Memory B cell (primary cell): ENCODE measurements around the gene PCP2.

Source experiments
- ATAC-seq: fragments of 150-1000 bp; cut with Tn5 transposase; 2 replicates; pipeline ENCODE4 v1.10.0; 2021; ENCODE audit warnings: low read depth, mild to moderate bottlenecking, moderate library complexity
- DNase-seq, 2 donors: peaks; one replicate each; pipeline ENCODE4 v3.0.0; 2022; ENCODE audit warnings: low spot score in 2 of 2
- H3K27ac Mint-ChIP-seq: one replicate; pipeline ENCODE4 v1.8.0; 2022; ENCODE audit warnings: mild to moderate bottlenecking, moderate library complexity, mixed read lengths
- H3K27me3 Mint-ChIP-seq: one replicate; pipeline ENCODE4 v1.8.0; 2022; ENCODE audit warnings: mixed read lengths
- H3K36me3 Mint-ChIP-seq: one replicate; pipeline ENCODE4 v1.8.0; 2022; ENCODE audit warnings: mild to moderate bottlenecking, mixed read lengths
- H3K4me1 Mint-ChIP-seq: one replicate; pipeline ENCODE4 v1.8.0; 2022; ENCODE audit warnings: mixed read lengths
- H3K4me3 Mint-ChIP-seq: one replicate; pipeline ENCODE4 v1.8.0; 2022; ENCODE audit warnings: mild to moderate bottlenecking, moderate library complexity, mixed read lengths
- H3K9me3 Mint-ChIP-seq: one replicate; pipeline ENCODE4 v1.8.0; 2022; ENCODE audit warnings: mixed read lengths

Gene PCP2

DNA sequence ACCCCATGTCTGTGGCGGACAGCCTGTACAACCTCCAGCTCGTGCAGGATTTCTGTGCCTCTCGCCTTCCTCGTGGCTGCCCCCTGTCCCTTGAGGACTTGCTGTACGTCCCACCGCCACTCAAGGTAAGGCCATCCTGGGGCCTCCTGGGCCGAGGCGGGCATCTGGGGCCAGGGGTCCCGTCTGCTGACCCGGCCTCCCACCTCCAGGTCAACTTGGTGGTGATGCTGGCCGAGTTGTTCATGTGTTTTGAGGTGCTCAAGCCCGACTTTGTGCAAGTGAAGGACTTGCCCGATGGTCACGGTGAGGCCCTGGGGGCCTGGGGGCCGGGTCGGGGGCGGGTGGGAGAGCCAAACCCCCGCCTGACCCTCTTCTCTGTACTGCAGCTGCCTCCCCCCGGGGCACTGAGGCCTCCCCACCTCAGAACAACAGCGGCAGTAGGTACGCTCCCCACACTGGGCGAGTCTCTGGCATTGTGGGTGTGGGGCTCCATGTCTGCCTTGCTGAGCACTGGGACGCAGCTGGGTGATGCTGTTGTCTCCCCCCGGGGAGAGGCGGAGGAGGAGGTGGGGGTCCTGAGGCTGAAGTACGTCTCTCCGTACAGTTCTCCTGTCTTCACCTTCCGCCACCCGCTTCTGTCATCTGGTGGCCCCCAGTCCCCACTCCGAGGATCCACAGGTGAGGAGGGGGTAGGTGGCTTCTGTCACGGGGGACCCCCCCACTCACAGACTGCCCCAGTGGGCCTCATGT lies 22.9 kb downstream of the PCP2 start:
- DNase-seq (no peak), ATAC-seq (no peak)
- Mint-ChIP-seq H3K27ac (no peak overlapping the region), H3K4me3 (no peak overlapping the region), H3K36me3 (no peaks in the 10 kb centered on the region), H3K27me3 (peaks cover 6% of the 10 kb centered on the region), H3K9me3 (peaks cover 2% of the 10 kb centered on the region), H3K4me1 (peaks cover 1% of the 10 kb centered on the region)

DNA sequence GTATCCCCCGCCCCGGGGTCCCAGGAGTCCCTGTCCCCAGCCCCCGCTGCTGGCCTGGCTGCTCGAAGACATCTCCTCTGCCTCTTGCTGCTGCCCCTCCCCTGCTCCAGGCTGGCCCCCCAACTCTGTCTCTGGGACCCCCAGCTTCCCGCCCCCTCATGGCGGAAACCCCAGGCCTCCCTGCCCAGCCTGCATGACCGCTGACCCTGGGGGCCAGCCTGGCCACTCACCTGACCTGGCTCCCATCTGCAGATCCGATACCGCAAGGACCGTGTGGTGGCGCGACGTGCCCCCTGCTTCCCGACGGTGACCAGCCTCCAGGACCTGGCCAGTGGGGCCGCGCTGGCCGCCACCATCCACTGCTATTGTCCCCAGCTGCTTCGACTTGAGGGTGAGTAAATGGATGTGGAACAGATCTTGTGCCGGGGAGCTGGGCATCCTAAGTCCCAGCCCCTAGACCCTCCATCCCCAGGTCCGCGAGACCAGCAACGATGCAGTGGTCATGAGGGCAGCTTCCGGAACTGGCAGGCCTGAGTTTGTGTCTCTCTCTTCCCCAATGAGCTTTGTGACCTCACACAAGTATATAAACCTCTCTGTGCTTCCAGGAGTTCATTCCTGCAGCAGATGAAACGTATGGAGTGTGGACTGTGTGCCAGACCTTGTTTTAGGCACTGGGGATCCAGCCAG lies 25.5 kb downstream of the PCP2 start:
- no peak overlapping the region for H3K27ac Mint-ChIP-seq
- peaks cover 5% of the 10 kb centered on the region for H3K9me3 Mint-ChIP-seq
- H3K4me3 Mint-ChIP-seq, result no peak overlapping the region
- ATAC-seq (no peak), DNase-seq (peak in 1 of 2 donors; percentile 11)
- peaks cover 5% of the 10 kb centered on the region for H3K4me1 Mint-ChIP-seq
- H3K36me3 Mint-ChIP-seq, result peaks cover 5% of the 10 kb centered on the region
- H3K27me3 Mint-ChIP-seq, result peaks cover 18% of the 10 kb centered on the region

DNA sequence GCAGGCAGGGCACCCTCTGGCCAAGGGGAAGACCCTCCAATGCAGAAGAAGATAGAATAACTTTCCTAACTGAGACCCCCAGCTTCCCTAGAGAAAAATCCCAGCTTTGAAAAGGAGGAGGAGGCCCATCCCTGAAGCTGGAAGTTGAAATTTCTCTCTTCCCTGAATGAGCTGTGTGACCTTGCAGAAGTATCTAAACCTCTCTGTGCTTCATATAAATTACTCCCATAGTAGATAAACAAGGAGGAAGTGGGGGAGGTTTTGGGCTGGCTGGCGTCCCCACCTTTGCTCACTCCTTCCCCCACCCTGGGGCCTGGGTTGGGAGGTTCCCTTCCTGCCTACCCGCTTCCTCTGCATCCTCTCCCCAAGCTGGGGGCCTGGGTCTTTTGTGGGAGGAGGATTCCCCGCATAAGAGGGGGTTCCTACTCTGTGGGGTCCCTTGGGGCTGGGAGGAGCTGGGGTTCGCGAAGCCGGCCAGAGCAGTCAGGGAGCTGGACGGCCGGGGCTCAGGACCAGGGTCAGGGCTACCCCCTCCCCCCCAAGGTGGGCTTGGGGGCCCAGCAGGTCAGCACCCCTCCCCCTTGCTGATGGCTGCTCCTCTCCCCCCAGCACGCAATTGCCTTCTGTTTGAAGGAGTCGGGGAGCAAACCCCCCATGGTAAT lies 26.2 kb downstream of the PCP2 start:
- DNase-seq, result no peak
- peaks cover 5% of the 10 kb centered on the region for H3K36me3 Mint-ChIP-seq
- peaks cover 5% of the 10 kb centered on the region for H3K4me1 Mint-ChIP-seq
- H3K27ac Mint-ChIP-seq, result no peak overlapping the region
- peaks cover 5% of the 10 kb centered on the region for H3K9me3 Mint-ChIP-seq
- peaks cover 21% of the 10 kb centered on the region for H3K27me3 Mint-ChIP-seq
- ATAC-seq, result no peak
- H3K4me3 Mint-ChIP-seq, result no peak overlapping the region

DNA sequence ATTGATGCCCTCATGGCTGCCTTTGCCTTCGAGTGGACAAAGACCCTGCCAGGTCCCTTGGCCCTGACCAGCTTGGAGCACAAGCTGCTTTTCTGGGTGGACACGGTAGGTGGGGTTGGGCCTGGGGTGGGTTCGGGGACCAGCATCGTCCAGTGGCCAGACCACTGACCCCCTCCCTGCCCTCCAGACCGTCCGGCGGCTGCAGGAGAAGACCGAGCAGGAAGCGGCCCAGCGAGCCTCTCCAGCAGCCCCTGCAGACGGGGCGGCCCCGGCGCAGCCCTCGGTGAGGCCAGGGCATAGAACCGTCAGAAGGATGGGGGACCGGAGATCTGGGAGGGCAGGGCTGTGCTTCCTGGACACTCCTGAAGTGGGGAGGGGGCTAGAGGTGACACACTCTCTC lies 27.2 kb downstream of the PCP2 start:
- H3K9me3 Mint-ChIP-seq, result peaks cover 5% of the 10 kb centered on the region
- peaks cover 5% of the 10 kb centered on the region for H3K36me3 Mint-ChIP-seq
- no peak overlapping the region for H3K27ac Mint-ChIP-seq
- H3K4me1 Mint-ChIP-seq, result peaks cover 5% of the 10 kb centered on the region
- no peak overlapping the region for H3K4me3 Mint-ChIP-seq
- ATAC-seq (no peak), DNase-seq (peak in 1 of 2 donors; percentile 12)
- H3K27me3 Mint-ChIP-seq, result peaks cover 25% of the 10 kb centered on the region

DNA sequence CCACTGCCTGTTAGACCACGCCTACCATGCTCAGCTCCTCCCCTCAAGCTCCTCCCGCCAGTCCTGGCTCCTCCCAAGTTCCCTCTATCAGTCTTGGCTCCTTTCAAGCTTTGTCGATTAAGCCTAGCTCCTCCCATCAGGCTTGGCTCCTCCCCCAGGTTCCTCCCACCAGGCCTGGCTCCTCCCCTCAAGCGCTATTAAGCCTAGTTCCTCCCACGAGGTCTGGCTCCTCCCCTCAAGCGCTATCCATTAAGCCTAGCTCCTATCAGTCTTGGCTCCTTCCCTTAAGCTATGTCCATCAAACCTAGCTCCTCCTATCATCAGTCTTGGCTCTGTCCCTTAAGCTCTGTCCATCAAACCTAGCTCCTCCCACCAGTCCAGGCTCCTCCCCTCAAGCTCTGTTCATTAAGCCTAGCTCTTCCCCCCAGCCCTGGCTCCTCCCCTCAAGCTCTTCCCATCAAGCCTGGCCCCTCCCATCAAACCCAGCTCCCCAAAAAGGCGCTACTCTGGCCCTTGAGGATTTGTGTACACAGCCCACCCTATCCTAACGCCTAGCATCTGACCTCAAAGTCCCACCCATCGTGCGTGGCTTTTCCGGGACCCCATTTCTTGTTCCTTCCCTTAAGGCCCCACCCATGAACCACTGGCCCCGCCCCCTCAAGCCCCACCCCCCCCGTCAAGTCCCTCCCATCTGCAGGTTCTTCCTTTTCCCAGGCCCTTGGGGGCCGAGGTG lies 27.9 kb downstream of the PCP2 start:
- peaks cover 7% of the 10 kb centered on the region for H3K4me1 Mint-ChIP-seq
- no peak overlapping the region for H3K27ac Mint-ChIP-seq
- no peak overlapping the region for H3K4me3 Mint-ChIP-seq
- peak; percentile 76 for ATAC-seq
- peak in 1 of 2 donors; percentile 37 for DNase-seq
- peaks cover 27% of the 10 kb centered on the region for H3K27me3 Mint-ChIP-seq
- peaks cover 7% of the 10 kb centered on the region for H3K9me3 Mint-ChIP-seq
- H3K36me3 Mint-ChIP-seq, result peaks cover 5% of the 10 kb centered on the region

DNA sequence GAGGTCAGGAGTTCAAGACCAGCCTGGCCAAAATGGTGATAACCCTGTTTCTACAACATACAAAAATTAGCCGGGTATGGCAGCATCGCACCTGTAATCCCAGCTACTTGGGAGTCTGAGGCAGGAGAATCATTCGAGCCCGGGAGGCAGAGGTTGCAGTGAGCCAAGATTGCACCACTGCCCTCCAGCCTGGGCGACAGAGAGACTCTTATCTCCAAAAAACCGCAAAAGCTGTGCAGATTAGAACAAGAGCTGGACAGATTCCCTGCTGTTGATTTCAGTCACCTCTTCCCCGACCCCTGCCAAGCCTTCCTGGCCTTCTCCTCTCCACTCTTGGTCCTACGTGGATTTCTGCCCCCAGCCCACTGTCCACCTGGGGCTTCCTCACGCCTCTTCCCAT lies 29.6 kb downstream of the PCP2 start:
- H3K4me3 Mint-ChIP-seq, result no peak overlapping the region
- DNase-seq (no peak), ATAC-seq (no peak)
- H3K4me1 Mint-ChIP-seq, result peaks cover 7% of the 10 kb centered on the region
- H3K36me3 Mint-ChIP-seq, result peaks cover 5% of the 10 kb centered on the region
- peaks cover 30% of the 10 kb centered on the region for H3K27me3 Mint-ChIP-seq
- H3K9me3 Mint-ChIP-seq, result peaks cover 7% of the 10 kb centered on the region
- no peak overlapping the region for H3K27ac Mint-ChIP-seq

DNA sequence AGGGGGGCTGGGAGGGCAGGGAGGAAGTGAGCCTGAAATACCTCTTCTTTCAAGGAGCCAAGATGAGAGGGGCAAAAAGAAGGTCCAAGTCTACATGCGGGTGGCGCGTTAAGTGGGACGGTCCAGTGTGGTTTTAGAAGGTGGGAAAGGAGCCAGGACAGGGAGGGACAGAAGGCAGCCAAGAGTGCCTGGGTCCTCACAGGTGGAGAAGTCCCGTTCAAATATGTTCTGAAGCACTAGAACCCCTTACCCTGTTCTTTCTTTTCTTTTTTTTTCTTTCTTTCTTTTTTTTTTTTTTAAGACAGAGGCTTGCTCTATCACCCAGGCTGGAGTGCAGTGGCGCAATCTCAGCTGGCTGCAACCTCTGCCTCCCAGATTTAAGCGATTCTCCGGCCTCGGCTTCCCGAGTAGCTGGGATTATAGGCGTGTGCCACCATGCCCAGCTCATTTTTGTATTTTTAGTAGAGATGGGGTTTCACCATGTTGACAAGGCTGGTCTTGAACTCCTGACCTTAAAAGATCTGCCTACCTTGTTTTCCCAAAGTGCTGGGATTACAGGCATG lies 30.5 kb downstream of the PCP2 start:
- peaks cover 7% of the 10 kb centered on the region for H3K4me1 Mint-ChIP-seq
- H3K9me3 Mint-ChIP-seq, result peaks cover 7% of the 10 kb centered on the region
- H3K27ac Mint-ChIP-seq, result no peak overlapping the region
- H3K4me3 Mint-ChIP-seq, result no peak overlapping the region
- ATAC-seq, result no peak
- H3K27me3 Mint-ChIP-seq, result peaks cover 34% of the 10 kb centered on the region
- H3K36me3 Mint-ChIP-seq, result peaks cover 5% of the 10 kb centered on the region
- no peak for DNase-seq

DNA sequence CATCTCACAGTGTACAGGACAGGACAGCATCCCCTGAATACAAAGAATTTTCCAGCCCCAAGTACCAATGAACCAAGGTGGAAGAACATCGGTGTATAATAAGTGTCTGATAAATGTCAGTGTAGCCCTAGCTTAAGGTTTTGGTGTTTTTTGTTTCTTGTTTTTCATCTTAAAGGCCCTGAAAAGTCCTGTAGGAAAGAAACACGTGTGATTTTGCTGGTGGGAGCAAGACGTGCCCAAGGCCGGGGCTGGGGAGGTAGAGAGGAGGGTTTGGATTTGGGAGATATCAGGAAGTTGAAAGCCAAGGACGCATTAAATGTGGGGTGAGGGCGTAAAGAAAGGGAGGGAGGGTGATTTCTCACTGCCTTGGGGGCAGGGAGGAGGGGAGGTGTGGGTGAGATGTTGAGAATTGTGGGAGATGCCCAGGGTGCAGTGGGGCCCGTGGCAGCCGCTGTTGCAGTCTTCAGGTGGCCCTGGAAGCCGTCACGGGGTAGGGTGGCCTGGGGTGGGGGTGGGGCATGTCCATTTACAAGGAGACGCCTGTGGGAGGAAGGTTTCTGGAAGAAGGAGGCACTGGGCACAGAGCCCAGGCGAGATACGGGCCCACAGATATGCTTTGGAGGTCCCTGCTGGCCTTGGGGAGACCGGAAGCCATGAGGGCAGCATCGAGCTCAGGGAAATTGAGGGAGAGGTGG lies 31.1 kb downstream of the PCP2 start:
- Mint-ChIP-seq H3K4me3 (no peak overlapping the region), H3K27me3 (peaks cover 39% of the 10 kb centered on the region), H3K36me3 (peaks cover 5% of the 10 kb centered on the region), H3K4me1 (peaks cover 7% of the 10 kb centered on the region), H3K9me3 (peaks cover 7% of the 10 kb centered on the region), H3K27ac (no peak overlapping the region)
- no peak for ATAC-seq
- DNase-seq, result no peak

DNA sequence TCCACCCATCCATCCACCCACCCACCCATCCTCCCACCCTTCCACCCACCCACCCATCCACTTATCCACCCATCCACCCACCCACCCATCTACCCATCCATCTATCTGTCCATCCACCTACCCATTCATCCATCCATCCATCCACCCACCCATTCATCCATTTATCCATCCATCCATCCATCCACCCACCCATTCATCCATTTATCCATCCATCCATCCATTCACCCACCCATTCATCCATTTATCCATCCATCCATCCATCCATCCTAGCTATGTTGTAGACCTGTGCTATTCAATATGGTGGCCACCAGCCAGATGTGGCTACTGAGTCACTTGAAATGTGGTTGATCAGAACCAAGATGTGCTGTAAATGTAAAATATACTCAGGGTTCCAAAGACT lies 32.8 kb downstream of the PCP2 start:
- Mint-ChIP-seq H3K9me3 (peaks cover 6% of the 10 kb centered on the region), H3K4me1 (peaks cover 9% of the 10 kb centered on the region), H3K4me3 (no peak overlapping the region), H3K27me3 (peaks cover 41% of the 10 kb centered on the region), H3K27ac (no peak overlapping the region), H3K36me3 (peaks cover 5% of the 10 kb centered on the region)
- ATAC-seq, result no peak
- no peak for DNase-seq

DNA sequence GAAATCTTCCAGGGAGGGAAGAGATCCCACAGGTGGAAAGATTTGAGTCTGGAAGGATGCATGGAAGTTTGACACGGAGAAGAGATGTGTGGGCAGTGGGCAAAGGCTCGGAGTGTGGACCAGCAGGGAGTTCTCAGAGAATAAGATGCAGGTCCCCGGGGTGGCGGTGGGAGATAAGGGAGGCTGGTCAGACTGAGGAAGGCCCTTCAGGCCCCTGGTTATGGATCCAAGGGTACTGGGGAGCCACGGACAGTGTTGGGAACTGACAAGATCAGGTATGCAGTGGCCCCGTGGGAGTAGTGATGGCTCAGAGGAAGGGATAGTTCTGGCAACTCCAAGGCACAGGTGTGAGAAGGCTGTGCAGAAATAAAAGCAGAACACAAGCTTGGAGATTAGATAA lies 35.3 kb downstream of the PCP2 start:
- no peak overlapping the region for H3K27ac Mint-ChIP-seq
- peaks cover 39% of the 10 kb centered on the region for H3K27me3 Mint-ChIP-seq
- H3K36me3 Mint-ChIP-seq, result no peaks in the 10 kb centered on the region
- no peak for ATAC-seq
- DNase-seq, result no peak
- H3K9me3 Mint-ChIP-seq, result peaks cover 2% of the 10 kb centered on the region
- H3K4me1 Mint-ChIP-seq, result peaks cover 9% of the 10 kb centered on the region
- H3K4me3 Mint-ChIP-seq, result no peak overlapping the region

DNA sequence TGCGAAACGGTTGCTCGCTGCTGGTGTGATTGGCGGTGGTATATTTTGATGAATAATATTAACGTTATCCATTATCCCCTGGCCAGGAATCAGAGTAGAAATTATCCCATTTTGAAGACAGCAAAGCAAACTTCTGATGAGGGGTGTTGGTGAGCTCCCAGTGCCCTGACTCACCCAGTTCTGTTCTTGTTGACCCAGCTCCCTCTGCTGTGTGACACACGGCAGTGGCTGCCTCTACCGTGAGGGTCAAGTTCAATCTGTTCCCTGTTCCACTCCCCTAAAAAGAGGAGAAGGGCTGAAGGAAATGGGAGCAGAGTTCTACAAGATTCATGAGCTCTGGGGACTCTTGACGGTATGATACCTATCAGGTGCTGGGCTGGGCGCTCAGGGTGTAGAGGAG lies 35.8 kb downstream of the PCP2 start:
- H3K27me3 Mint-ChIP-seq, result peaks cover 39% of the 10 kb centered on the region
- no peak for ATAC-seq
- no peak for DNase-seq
- H3K4me1 Mint-ChIP-seq, result peaks cover 9% of the 10 kb centered on the region
- no peaks in the 10 kb centered on the region for H3K36me3 Mint-ChIP-seq
- H3K27ac Mint-ChIP-seq, result no peak overlapping the region
- H3K9me3 Mint-ChIP-seq, result peaks cover 2% of the 10 kb centered on the region
- no peak overlapping the region for H3K4me3 Mint-ChIP-seq

DNA sequence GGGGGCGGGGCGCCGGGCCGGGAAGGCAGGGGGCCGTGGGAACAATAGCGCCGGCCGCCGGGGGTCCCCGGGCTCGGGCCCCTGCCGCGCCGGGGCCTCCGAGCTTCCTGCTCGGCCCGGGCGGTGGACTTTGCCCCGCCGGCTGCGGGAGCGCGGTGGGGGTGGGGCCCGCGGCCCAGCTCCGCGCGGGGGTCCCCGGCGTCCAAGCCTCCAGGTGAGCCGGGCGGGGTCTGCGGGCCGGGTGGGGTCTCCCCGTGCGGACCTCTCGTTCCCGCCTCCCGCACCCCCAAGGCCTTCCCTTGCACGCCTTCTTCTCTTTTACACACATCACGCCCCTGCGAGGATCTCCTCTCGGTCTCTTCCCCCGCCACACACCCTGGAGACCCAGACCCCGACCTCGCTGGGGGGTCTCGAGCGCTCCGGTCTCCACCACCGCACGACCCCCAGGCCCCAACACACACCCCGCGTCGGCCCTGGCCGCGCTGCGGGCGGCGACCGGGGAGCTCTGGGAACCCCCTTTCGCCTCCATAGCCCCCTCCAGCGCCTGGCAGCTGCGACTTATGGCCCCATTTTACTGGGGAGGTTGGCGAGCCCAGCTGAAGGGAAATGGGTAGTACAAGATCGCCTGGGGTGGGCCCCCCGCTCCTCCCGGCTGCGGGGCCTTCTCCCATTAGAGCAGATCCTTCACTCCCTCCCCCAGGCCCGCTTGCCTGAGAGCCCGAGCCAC lies 37.1 kb downstream of the PCP2 start:
- DNase-seq (no peak), ATAC-seq (peak; percentile 35)
- H3K36me3 Mint-ChIP-seq, result no peaks in the 10 kb centered on the region
- peaks cover 36% of the 10 kb centered on the region for H3K27me3 Mint-ChIP-seq
- no peak overlapping the region for H3K27ac Mint-ChIP-seq
- peaks cover 9% of the 10 kb centered on the region for H3K4me1 Mint-ChIP-seq
- peak overlapping the region; percentile 82 for H3K4me3 Mint-ChIP-seq
- H3K9me3 Mint-ChIP-seq, result peaks cover 2% of the 10 kb centered on the region
